HCT116 (cell line): ENCODE results near the gene SLC16A12. TPM values are rescaled to one million over a fixed set of nuclear protein-coding genes. Genes with fewer than 3 reads are reported as not detected.

Source experiments
- ATAC-seq: fragments of 200-7000 bp; cut with Tn5 transposase; 2 replicates; pipeline ENCODE4 v1.9.1; 2020; ENCODE audit warnings: mild to moderate bottlenecking, moderate library complexity
- BruUV-seq: library from RNA; stranded (reverse); fragments of 400-500 nt; replicated peaks from 2 replicates; lab custom pipeline; 2021; lab: Mats Ljungman, UMichigan
- CTCF ChIA-PET: fragments of 300-600 bp; sonication (Branson Sonifier 250); formaldehyde crosslinking; loops from one replicate; lab custom pipeline; 2021; ENCODE audit warnings: antibody characterized with exemption; lab: Charles Lee
- POLR2A ChIA-PET: fragments of 300-600, 350-600 bp; sonication (Branson Sonifier 250); formaldehyde crosslinking; loops from one replicate; lab custom pipeline; 2021; ENCODE audit warnings: antibody characterized with exemption; lab: Charles Lee
- RAD21 ChIA-PET, 2 experiments: fragments of 300-600 bp; sonication (Branson Sonifier 250); formaldehyde crosslinking; loops; one replicate each; lab custom pipeline; 2023; ENCODE audit warnings: low total read pairs in 2 of 2; ENCODE audit not compliant: uncharacterized antibody in 2 of 2, unreplicated experiment in 2 of 2, low non-redundant PET in 1 of 2; lab: Charles Lee
- DNase-seq: peaks from one replicate; pipeline ENCODE4 v3.0.0-alpha.2; 2010; ENCODE audit warnings: low read depth, low spot score
- H2AFZ ChIP-seq: fragments of 200-600 bp; shearing (Covaris generic), sonication (generic); 2 replicates; pipeline ENCODE4 v1.6.1; 2017; ENCODE audit warnings: low read depth, mixed run types, mixed read lengths, antibody characterized with exemption, low read length; ENCODE audit not compliant: poor library complexity, severe bottlenecking
- H3K27ac ChIP-seq: 2 replicates; pipeline ENCODE4 v1.5.1; 2012; ENCODE audit warnings: low read depth, low read length
- H3K27me3 ChIP-seq: fragments of 200-600 bp; sonication (generic); 2 replicates; pipeline ENCODE4 v1.6.1; 2016; ENCODE audit warnings: mixed run types, low read length, mixed read lengths; ENCODE audit not compliant: insufficient read depth
- H3K36me3 ChIP-seq, 2 experiments: fragments of 200-500 bp in 1 of 2; fragments of 200-600 bp in 1 of 2; sonication (Bioruptor generic) in 1 of 2; sonication (generic) in 1 of 2; 2 replicates each; pipeline versions ENCODE4 v1.5.1 to v1.6.1; 2014 to 2016; ENCODE audit warnings: low read length in 2 of 2, inconsistent platforms in 1 of 2, mixed read lengths in 1 of 2, mixed run types in 1 of 2; ENCODE audit not compliant: insufficient read depth in 2 of 2, control insufficient read depth in 1 of 2
- H3K4me1 ChIP-seq, 2 experiments: fragments of 200-600 bp in 1 of 2; sonication (generic) in 1 of 2; 2 replicates each; pipeline versions ENCODE4 v1.5.1 to v1.6.1; 2012 to 2017; ENCODE audit warnings: low read length in 2 of 2, inconsistent platforms in 1 of 2, mild to moderate bottlenecking in 1 of 2, mixed read lengths in 1 of 2, mixed run types in 1 of 2, moderate library complexity in 1 of 2; ENCODE audit not compliant: insufficient read depth in 2 of 2, control insufficient read depth in 1 of 2
- H3K4me2 ChIP-seq: fragments of 200-600 bp; sonication (generic); 2 replicates; pipeline ENCODE4 v1.6.1; 2017; ENCODE audit warnings: mixed run types, low read length, mixed read lengths
- H3K4me3 ChIP-seq, 2 experiments: fragments of 200-600 bp in 1 of 2; sonication (generic) in 1 of 2; replicated peaks in 1 of 2; 2 replicates each; pipeline ENCODE4 v1.5.1; 2011 to 2016; ENCODE audit warnings: low read length in 2 of 2, control low read depth in 1 of 2, low read depth in 1 of 2, mild to moderate bottlenecking in 1 of 2, mixed read lengths in 1 of 2, mixed run types in 1 of 2
- H3K79me2 ChIP-seq: fragments of 200-600 bp; sonication (generic); 2 replicates; pipeline ENCODE4 v1.6.1; 2017; ENCODE audit warnings: mild to moderate bottlenecking, mixed run types, low read length, moderate library complexity, mixed read lengths; ENCODE audit not compliant: insufficient read depth
- H3K9ac ChIP-seq: fragments of 200-600 bp; sonication (generic); 2 replicates; pipeline ENCODE4 v1.6.1; 2016; ENCODE audit warnings: low read length, mixed read lengths
- H3K9me2 ChIP-seq: fragments of 200-600 bp; sonication (generic), shearing (Covaris generic); 2 replicates; pipeline ENCODE4 v1.6.1; 2017; ENCODE audit warnings: mixed run types, mild to moderate bottlenecking, moderate library complexity; ENCODE audit not compliant: insufficient read depth
- H3K9me3 ChIP-seq, 2 experiments: fragments of 200-500 bp in 1 of 2; fragments of 200-600 bp in 1 of 2; sonication (Bioruptor generic) in 1 of 2; sonication (generic) in 1 of 2; 2 replicates each; pipeline ENCODE4 v1.6.1; 2014 to 2017; ENCODE audit warnings: low read length in 2 of 2, mixed read lengths in 2 of 2, inconsistent platforms in 1 of 2, low read depth in 1 of 2, mild to moderate bottlenecking in 1 of 2, mixed run types in 1 of 2, moderate library complexity in 1 of 2; ENCODE audit not compliant: control insufficient read depth in 1 of 2, insufficient read depth in 1 of 2
- H4K20me1 ChIP-seq: fragments of 200-600 bp; sonication (generic), shearing (Covaris generic); 2 replicates; pipeline ENCODE4 v1.6.1; 2017; ENCODE audit warnings: mixed run types, mild to moderate bottlenecking, moderate library complexity; ENCODE audit not compliant: insufficient read depth
- ATF3 ChIP-seq: IDR thresholded peaks from 2 replicates; pipeline ENCODE4 v1.6.1; 2012
- CBX3 ChIP-seq: IDR thresholded peaks from 2 replicates; pipeline ENCODE4 v1.6.1; 2012; ENCODE audit warnings: low read depth
- CEBPB ChIP-seq: IDR thresholded peaks from 2 replicates; pipeline ENCODE4 v1.6.1; 2012; ENCODE audit warnings: low read depth
- CTCF ChIP-seq, 3 experiments: fragments of 200-600 bp in 1 of 3; sonication (generic) in 1 of 3; IDR thresholded peaks in 2 of 3; conservative IDR thresholded peaks in 1 of 3; 2 replicates each; pipeline ENCODE4 v1.5.1; 2012 to 2017; ENCODE audit warnings: low read depth in 2 of 3, low read length in 2 of 3, antibody characterized with exemption in 1 of 3, borderline replicate concordance in 1 of 3, control low read depth in 1 of 3, mild to moderate bottlenecking in 1 of 3, mixed read lengths in 1 of 3, mixed run types in 1 of 3, moderate library complexity in 1 of 3; ENCODE audit not compliant: insufficient read depth in 1 of 3
- EGR1 ChIP-seq: IDR thresholded peaks from 2 replicates; pipeline ENCODE4 v1.6.1; 2012; ENCODE audit warnings: low read depth
- EZH2 ChIP-seq: fragments of 200-600 bp; sonication (generic); IDR thresholded peaks from 2 replicates; pipeline ENCODE4 v1.6.1; 2017; ENCODE audit warnings: antibody characterized with exemption, mixed run types
- FOSL1 ChIP-seq: IDR thresholded peaks from 2 replicates; pipeline ENCODE4 v1.6.1; 2012; ENCODE audit warnings: low read depth
- JUND ChIP-seq: IDR thresholded peaks from 2 replicates; pipeline ENCODE4 v1.6.1; 2012
- POLR2A ChIP-seq: IDR thresholded peaks from 2 replicates; pipeline ENCODE4 v1.7.0; 2011; ENCODE audit warnings: borderline replicate concordance; ENCODE audit not compliant: insufficient read depth, insufficient read length; ENCODE audit errors: extremely low read depth
- RAD21 ChIP-seq: IDR thresholded peaks from 2 replicates; pipeline ENCODE4 v1.6.1; 2012; ENCODE audit warnings: low read depth, mild to moderate bottlenecking
- SIN3A ChIP-seq: IDR thresholded peaks from 2 replicates; pipeline ENCODE4 v1.6.1; 2012; ENCODE audit warnings: low read depth
- SP1 ChIP-seq: IDR thresholded peaks from 2 replicates; pipeline ENCODE4 v1.6.1; 2012; ENCODE audit warnings: low read depth
- SRF ChIP-seq: IDR thresholded peaks from 2 replicates; pipeline ENCODE4 v1.6.1; 2012; ENCODE audit warnings: low read depth
- TCF7L2 ChIP-seq: IDR thresholded peaks from 2 replicates; pipeline ENCODE4 v1.7.0; 2011; ENCODE audit warnings: borderline replicate concordance, inconsistent platforms; ENCODE audit not compliant: insufficient read depth, insufficient read length; ENCODE audit errors: extremely low read depth
- YY1 ChIP-seq: IDR thresholded peaks from 2 replicates; pipeline ENCODE4 v1.6.1; 2011; ENCODE audit warnings: low read length, low read depth, moderate library complexity, mild to moderate bottlenecking; ENCODE audit not compliant: insufficient replicate concordance; ENCODE audit errors: extremely low read depth
- ZBTB33 ChIP-seq: IDR thresholded peaks from 2 replicates; pipeline ENCODE4 v1.6.1; 2011; ENCODE audit warnings: mild to moderate bottlenecking, low read length, moderate library complexity; ENCODE audit not compliant: insufficient replicate concordance; ENCODE audit errors: extremely low read depth
- ZFX ChIP-seq: fragments of 450-650 bp; IDR thresholded peaks from 2 replicates; pipeline ENCODE4 v1.6.1; 2017
- ZNF274 ChIP-seq: fragments of 200-500 bp; sonication (Bioruptor generic); IDR thresholded peaks from 2 replicates; pipeline ENCODE4 v1.6.1; 2014; ENCODE audit warnings: mild to moderate bottlenecking, low read depth, low read length, inconsistent platforms
- intact Hi-C: fragments of 100-400 bp; cut with micrococcal nuclease; formaldehyde crosslinking; loops from 2 replicates; pipeline ENCODE4 v1.10.0; 2022
- total RNA-seq: library from RNA; stranded (reverse); gene quantifications from one replicate; pipeline ENCODE4 v1.2.1, GENCODE V29; 2021; ENCODE audit not compliant: unreplicated experiment
- TF ChIP-seq, protein P1 (sequence below): IDR thresholded peaks from 2 replicates; pipeline ENCODE4 v1.6.1; 2012

SLC16A12 gene
- total RNA-seq, 1 experiment from 2014 or later, result not detected

DNA sequence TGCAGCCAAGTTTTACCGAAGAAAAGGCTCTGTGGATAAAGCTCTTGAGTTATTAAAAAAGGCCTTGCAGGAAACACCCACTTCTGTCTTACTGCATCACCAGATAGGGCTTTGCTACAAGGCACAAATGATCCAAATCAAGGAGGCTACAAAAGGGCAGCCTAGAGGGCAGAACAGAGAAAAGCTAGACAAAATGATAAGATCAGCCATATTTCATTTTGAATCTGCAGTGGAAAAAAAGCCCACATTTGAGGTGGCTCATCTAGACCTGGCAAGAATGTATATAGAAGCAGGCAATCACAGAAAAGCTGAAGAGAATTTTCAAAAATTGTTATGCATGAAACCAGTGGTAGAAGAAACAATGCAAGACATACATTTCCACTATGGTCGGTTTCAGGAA, 132.4 kb downstream of the SLC16A12 start:
- Histone ChIP-seq H3K27me3 (no peaks in the 10 kb centered on the region), H3K79me2 (no peaks in the 10 kb centered on the region), H4K20me1 (no peaks in the 10 kb centered on the region), H3K4me3 (no peak overlapping the region), H3K4me1 (no peaks in the 10 kb centered on the region), H3K36me3 (no peaks in the 10 kb centered on the region), H2AFZ (no peak overlapping the region), H3K9me2 (no peaks in the 10 kb centered on the region), H3K4me2 (no peak overlapping the region), H3K9ac (no peak overlapping the region), H3K27ac (no peak overlapping the region), H3K9me3 (no peaks in the 10 kb centered on the region)
- ChIA-PET RAD21 (no interaction called here), POLR2A (no interaction called here), CTCF (no interaction called here)
- DNase-seq, result no peak
- ATAC-seq, result no peak
- intact Hi-C loops, result no loop called here
- BruUV-seq, result no TSS peak
- no peak for TF ChIP-seq RAD21
- no peak for TF ChIP-seq FOSL1
- TF ChIP-seq SP1, result no peak
- no peak for TF ChIP-seq EGR1
- TF ChIP-seq ZFX, result no peak
- TF ChIP-seq SIN3A, result no peak
- TF ChIP-seq ZBTB33, result no peak
- no peak for TF ChIP-seq CEBPB
- no peak for TF ChIP-seq TCF7L2
- no peak for TF ChIP-seq SRF
- TF ChIP-seq ATF3, result no peak
- no peak for TF ChIP-seq ZNF274
- TF ChIP-seq CTCF (IDR thresholded peaks at IDR 0.05 in 2 of 3, conservative IDR thresholded peaks at IDR 0.05 in 1 of 3; ENCODE audit: borderline replicate concordance in 1 of 3, insufficient read depth in 1 of 3, low read depth in 2 of 3, low read length in 2 of 3), result no peak
- TF ChIP-seq POLR2A, result no peak
- TF ChIP-seq, protein P1, sequence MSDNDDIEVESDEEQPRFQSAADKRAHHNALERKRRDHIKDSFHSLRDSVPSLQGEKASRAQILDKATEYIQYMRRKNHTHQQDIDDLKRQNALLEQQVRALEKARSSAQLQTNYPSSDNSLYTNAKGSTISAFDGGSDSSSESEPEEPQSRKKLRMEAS, result no peak
- TF ChIP-seq EZH2, result no peak
- no peak for TF ChIP-seq JUND
- TF ChIP-seq CBX3, result no peak
- no peak for TF ChIP-seq YY1
